ENCODE data around the gene KCNK5.

Gene KCNK5

DNA sequence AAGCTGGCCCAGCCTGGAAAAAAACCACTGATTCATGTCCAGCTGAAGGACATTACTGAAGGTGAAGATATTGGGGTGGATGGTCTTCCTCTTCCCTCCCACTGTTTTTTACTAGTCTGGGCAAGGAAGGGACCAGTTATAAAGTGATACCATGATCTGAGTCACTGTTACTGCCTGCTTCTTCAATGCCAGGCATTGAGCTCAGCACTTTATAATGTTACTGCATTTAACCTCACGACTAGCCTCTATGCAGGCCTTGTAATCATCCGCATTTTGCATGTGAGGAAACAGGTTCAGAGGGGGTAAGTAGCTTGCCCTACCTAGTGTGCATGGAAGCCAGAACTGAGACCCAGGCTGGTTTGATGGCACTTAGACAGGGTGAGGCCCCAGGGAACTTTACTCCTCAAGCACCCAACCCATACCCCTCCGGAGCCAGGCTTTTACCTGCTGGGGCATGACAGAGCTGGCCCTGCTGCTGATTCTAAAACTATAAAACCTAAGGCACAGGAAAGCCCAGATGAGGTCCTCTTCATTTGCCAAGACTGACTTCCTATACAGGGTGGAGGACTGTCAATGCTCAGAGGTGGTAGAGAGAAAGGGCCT lies 11.0 kb upstream of the KCNK5 start:
- DNase-seq (ENCODE audit: low read depth), result no peak

GRCh38 chr6:39239527-39240154 lies 10.4 kb upstream of the KCNK5 start:
- DNase-seq (ENCODE audit: low read depth), result no peak

DNA sequence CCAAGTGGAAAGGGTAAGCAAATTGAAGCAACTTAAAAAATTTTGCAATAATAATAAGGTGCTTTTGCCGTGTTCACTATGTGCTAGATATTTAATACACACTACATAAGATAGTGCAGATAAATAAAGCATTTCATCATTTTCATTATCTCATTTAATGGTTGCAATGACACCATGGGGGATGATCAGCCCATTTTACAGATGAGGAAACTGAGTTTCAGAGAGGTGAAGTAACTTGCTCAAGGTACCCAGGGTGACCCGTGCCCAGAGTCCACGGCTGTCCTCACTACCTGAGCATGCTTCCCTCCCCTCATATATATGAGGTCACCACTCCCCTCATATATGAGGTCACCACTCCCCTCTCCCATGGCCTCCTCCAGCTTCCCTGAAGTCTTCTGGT lies 7.5 kb upstream of the KCNK5 start:
- DNase-seq (ENCODE audit: low read depth), result no peak

- DNase-seq (ENCODE audit: low read depth), result no peak
Measured at GRCh38 chr6:39233333-39233732, 4.1 kb upstream of the KCNK5 start.

DNA sequence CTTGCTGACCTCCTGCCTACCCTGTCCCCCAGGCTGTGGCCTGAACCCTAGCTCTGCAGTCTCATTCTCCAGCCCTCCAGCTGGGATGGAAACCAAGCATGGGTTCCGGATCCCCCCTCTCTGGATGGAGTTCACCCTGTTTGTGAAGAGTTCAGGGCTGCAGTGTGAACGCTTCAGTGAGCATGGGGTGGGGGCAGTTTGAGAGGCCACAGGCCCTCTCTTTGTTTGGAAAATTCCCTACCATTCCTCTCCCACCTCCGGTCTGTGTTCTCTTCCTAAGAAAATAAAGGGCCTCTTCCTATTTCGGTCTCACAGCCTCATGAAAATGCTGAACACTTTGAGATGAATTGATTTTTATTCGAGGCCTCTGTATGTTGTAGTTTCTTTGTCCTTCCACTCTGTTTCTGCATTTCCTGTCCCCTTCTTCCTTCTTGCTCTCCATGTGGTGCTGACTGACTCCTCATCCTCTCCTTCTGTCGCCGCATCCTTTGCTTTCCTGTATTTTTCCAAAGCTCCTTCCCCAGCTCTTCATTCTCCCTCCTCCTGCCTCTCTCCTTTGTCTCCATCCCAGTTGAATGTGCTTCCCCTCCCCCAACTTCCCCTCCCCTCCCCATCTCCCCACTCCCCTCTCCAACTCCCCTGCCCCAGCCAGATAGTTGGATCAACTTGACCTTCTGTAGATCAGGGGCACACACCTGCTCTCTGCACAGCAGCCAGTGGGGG lies 2.4 kb upstream of the KCNK5 start:
- DNase-seq (ENCODE audit: low read depth), result no peak

DNA sequence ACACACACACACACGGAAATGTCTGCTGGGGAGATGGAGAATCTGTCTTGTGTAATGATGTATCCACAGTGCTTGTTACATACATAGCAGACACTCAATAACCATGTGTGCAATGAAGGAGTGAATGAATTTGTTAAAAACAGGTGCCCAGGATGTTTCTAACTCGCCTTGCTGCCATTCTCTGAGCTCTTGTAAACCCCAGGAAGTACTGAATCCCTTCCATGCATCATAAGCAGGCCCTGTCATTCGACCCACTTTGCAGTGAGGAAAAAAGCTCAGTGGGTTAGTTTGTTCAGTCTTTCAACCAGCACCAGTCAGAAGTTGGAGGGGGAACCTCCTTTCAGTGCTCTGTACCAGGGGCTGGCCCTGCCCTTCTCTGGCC lies 1.4 kb upstream of the KCNK5 start:
- DNase-seq (ENCODE audit: low read depth), result no peak

DNA sequence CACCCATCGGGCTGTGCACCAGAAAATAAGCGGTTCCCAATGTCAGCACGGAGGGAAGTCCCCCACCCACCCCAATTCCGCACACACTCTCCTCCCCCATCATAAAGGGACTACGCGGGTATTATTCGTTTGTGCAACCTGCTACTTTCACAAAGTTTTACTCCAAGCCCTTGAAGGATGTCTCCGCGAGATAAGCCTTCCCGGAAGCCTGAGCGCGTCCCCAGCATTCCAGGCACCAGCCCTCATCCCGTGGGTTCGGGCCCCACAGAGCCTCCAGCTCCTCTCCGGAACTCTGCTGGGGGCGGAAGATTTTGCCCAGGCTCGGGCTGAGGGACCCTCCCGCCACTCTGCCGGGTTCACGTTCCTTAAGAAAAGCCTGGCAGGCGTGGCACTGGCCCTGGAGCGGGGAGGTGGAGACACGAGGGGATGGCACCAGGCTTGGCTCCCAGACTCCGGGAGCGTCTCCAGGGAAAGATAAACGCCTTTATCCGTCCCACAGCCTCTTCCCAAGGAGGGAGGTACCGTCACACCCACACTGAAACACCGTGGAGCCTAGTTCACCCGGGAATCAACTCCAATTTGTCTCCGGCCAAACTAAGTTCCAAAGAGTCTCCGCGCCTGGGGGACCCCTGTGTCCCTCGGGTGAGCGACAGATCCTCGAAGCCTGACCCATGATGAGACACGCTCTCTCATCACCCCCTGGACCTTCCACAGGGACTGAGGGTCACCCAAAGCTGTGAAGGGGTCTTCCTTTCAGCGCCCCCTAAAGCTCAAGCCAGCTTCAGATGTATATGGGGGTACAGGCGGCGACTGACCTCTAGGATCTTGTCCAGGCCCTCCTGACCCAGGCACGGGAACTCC lies 934 bp downstream of the KCNK5 start:
- DNase-seq (ENCODE audit: low read depth), result no peak

DNA sequence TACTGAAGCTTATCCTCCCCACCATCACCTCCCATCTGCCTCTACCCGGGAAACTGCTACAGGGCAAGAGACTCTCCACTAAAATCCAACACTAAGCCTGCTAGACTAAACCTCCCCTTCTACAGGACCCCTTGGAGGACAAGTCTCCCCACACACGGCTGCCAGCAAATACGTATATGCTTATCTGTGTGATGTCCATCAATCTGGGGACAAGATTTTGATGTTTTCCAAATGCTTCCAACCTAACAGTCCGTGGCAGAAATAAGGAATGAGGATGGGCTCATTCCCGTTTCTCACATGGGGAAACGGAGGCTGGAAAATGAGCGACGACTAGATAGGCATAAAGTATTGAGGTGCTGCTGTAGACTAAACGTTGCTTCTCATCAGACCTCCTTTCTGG lies 1.8 kb downstream of the KCNK5 start:
- no peak for DNase-seq (ENCODE audit: low read depth)

DNA sequence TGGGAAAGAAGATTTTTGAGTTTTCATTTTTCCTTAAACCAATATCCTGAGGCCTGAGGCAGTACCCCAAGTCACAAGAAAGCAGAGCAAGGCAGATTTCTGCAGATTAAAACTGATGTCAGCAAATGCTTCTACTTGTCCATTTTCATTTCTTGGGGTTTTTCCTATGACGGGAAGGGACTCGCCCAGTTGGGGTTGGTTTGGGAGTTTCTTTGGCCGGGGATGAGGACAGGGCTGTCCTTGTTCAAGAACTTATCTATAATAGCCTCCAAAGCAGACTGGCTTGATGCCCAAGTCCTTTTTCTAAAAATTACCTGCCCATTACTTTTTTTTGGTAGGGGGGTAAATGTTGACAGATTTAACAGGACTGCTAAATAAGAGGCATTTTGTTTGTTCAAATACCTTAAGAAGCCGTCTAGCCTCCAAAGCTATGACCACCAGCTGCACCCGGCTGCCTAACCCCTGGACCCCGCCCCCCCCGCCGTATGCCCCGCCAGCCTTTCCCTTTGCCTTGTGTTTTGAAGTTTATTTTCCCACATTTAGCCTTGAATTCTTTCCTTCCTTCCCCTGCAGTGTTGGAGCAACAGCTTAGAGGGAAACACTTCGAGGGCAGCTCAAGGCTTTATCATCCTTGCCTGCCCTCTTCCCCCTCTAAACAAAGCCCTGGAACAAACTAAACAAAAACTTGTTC lies 2.5 kb downstream of the KCNK5 start:
- no peak for DNase-seq (ENCODE audit: low read depth)

- DNase-seq (ENCODE audit: low read depth), result peak; percentile 9
Measured at GRCh38 chr6:39225946-39226437, 3.3 kb downstream of the KCNK5 start.

- DNase-seq (ENCODE audit: low read depth), result no peak
Measured at GRCh38 chr6:39225543-39225942, 3.7 kb downstream of the KCNK5 start.

- no peak for DNase-seq (ENCODE audit: low read depth)
Measured at GRCh38 chr6:39224523-39225182, 4.6 kb downstream of the KCNK5 start.

GRCh38 chr6:39224011-39224410 lies 5.3 kb downstream of the KCNK5 start:
- DNase-seq (ENCODE audit: low read depth), result no peak

DNA sequence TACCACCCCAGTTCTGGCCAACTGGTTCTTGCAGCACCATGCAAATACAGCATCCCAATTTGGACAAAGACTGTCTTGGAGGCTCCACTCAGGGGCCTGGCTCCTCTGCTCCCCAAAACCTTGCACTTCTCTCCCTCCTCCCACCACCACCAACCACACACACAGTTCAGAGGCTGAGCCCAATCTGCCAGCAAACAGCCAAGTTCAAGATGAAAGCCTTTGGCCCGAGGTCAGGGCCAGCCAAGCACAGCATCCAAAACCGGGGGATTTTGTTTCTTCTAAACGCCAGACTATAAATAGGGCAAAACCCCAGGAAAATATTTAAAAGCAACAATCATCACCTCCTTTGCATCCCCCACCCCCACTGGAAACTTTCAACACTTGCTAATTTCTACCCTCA lies 5.7 kb downstream of the KCNK5 start:
- DNase-seq (ENCODE audit: low read depth), result no peak

DNA sequence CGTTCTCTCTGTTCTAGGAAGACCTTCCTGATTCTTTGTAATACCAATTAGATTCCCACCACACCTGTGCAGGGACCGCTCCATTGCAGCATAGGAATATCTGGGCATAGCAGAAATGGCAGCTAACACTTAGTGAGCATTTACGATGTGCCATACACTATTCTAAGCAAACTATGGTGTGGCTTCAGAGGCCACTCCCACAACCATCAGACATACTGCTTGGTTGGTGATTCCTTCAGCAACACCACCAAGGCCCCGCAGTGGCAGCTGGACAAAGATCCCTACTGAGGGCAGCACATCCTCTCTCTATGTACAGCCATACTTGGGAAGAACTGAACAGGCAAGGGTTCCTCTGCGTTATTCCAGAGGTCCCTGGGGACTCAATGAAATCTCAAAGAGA lies 6.2 kb downstream of the KCNK5 start:
- no peak for DNase-seq (ENCODE audit: low read depth)

DNA sequence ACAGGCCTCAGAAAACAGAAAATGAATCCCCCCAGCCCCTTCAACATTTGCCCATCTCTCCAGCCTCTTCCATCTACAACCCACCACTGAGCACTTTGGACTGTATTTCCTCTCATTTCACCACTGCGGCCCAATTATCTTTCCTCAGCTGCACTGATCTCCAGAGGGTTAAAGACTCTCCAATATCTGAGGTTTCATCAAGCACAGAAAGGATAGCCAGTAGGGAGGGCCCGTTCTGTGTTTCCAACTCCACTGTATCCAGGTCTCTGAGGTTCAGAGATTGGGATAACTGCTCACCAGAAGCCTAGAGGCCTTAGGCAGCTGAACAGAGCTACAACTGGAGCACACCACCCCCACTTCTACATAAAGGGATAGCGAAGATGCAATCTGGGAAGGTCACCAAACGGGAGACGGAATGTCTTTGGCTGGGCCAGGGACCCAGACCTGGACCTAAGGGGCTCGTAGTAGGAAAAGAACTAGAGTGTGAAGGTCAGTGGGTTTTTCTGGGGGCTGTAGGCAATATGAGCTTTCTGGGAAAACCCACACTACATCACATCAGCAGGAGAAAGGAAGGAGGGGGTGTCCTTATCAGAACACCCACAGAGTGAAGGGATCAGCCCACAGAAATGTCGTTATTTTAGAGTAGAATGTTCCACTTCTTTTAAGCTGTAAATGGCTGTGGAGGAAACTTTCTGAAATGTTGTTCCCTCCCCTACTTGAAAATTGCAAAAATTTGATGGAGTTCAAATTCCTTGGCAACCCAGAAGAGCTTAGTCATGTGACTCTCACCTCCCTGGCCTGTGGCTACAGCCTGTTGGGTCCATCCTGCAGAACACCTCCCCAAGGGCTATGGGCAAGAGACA lies 7.3 kb downstream of the KCNK5 start:
- DNase-seq (ENCODE audit: low read depth), result no peak

GRCh38 chr6:39221115-39221514 lies 8.2 kb downstream of the KCNK5 start:
- no peak for DNase-seq (ENCODE audit: low read depth)

DNA sequence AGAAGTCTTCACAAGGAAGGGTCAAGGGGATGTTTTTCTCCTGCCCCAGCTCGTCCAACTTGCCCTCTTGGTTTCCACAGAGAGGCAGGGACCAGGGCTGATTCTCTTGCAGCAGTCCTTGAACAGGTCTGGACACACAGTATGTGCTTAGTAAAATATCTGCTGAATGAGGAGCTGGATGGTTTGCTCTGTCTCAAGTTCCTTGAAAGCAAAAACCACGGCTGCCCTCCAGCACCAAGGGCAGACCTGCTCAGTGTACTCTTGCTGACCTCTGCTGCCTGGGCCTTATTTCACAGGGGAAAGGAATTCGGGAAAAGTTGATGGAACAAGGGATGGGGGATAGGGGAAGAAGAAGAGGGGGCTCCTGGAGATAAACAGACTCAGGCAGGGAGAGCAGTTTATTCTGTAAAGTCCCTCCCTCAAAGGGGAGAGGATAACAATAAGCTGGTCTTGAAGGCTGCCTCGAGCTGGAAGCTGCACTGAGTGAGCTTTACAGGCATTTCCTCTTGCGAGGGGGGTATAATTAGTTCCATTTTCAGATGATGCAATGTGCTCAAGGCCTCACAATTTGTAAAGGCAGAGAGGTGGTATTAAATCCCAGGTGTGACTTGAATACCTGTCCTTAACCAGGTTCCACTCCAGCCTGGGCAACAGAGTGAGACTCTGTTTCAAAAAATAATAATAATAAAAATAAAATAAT lies 10.3 kb downstream of the KCNK5 start:
- no peak for DNase-seq (ENCODE audit: low read depth)

- DNase-seq (ENCODE audit: low read depth), result no peak
Measured at GRCh38 chr6:39217177-39217864, 12.0 kb downstream of the KCNK5 start.
